Parathyroid adenoma (tissue), 2 donors: ENCODE data around the gene GDE1.

ENCODE experiments used
- H2AFZ ChIP-seq: fragments of 300-600 bp; sonication (generic); one replicate; pipeline ENCODE4 v1.7.0; 2017; ENCODE audit warnings: antibody characterized with exemption, mild to moderate bottlenecking
- H3K27ac ChIP-seq: fragments of 300-600 bp; sonication (generic); one replicate; pipeline ENCODE4 v1.7.0; 2017
- H3K27me3 ChIP-seq: fragments of 300-600 bp; sonication (generic); one replicate; pipeline ENCODE4 v1.7.0; 2017; ENCODE audit warnings: low read length; ENCODE audit not compliant: control insufficient read depth, insufficient read depth
- H3K36me3 ChIP-seq: fragments of 300-600 bp; sonication (generic); one replicate; pipeline ENCODE4 v1.7.0; 2017; ENCODE audit warnings: low read length; ENCODE audit not compliant: control insufficient read depth, insufficient read depth
- H3K4me1 ChIP-seq: fragments of 300-600 bp; sonication (generic); one replicate; pipeline ENCODE4 v1.7.0; 2017; ENCODE audit warnings: control low read depth
- H3K4me2 ChIP-seq: fragments of 300-600 bp; sonication (generic); one replicate; pipeline ENCODE4 v1.7.0; 2017; ENCODE audit warnings: low read length
- H3K4me3 ChIP-seq: fragments of 300-600 bp; sonication (generic); one replicate; pipeline ENCODE4 v1.7.0; 2017; ENCODE audit warnings: low read depth, low read length
- H3K79me2 ChIP-seq: fragments of 300-600 bp; sonication (generic); one replicate; pipeline ENCODE4 v1.7.0; 2017; ENCODE audit warnings: control low read depth
- H3K9ac ChIP-seq: fragments of 300-600 bp; sonication (generic); one replicate; pipeline ENCODE4 v1.7.0; 2017; ENCODE audit warnings: mild to moderate bottlenecking
- H3K9me3 ChIP-seq: fragments of 300-600 bp; sonication (generic); one replicate; pipeline ENCODE4 v1.7.0; 2017; ENCODE audit warnings: low read length; ENCODE audit not compliant: control insufficient read depth
- CTCF ChIP-seq: fragments of 300-600 bp; sonication (generic); IDR thresholded peaks from one replicate; pipeline ENCODE4 v1.7.0; 2017; ENCODE audit warnings: antibody characterized with exemption, mild to moderate bottlenecking
- donor health status: primary hyperparathyroidism.

The GDE1 gene

GRCh38 chr16:19468300-19468699 is 53.6 kb downstream of the GDE1 start:
- no peaks in the 10 kb centered on the region for H3K4me1 ChIP-seq
- no peaks in the 10 kb centered on the region for H3K79me2 ChIP-seq
- H3K9me3 ChIP-seq, result no peaks in the 10 kb centered on the region
- H3K27me3 ChIP-seq, result no peaks in the 10 kb centered on the region
- no peak overlapping the region for H3K4me3 ChIP-seq
- no peak overlapping the region for H2AFZ ChIP-seq
- no peak for TF ChIP-seq CTCF
- no peak overlapping the region for H3K4me2 ChIP-seq
- H3K27ac ChIP-seq, result no peak overlapping the region
- H3K9ac ChIP-seq, result no peak overlapping the region
- no peaks in the 10 kb centered on the region for H3K36me3 ChIP-seq

GRCh38 chr16:19463468-19464315 is 58.2 kb downstream of the GDE1 start:
- H3K9me3 ChIP-seq, result no peaks in the 10 kb centered on the region
- no peak for TF ChIP-seq CTCF

GRCh38 chr16:19460397-19460796 is 61.5 kb downstream of the GDE1 start:
- no peak overlapping the region for H3K27ac ChIP-seq
- no peaks in the 10 kb centered on the region for H3K4me1 ChIP-seq
- H3K27me3 ChIP-seq, result no peaks in the 10 kb centered on the region
- H3K9me3 ChIP-seq, result no peaks in the 10 kb centered on the region
- no peak overlapping the region for H2AFZ ChIP-seq
- no peaks in the 10 kb centered on the region for H3K36me3 ChIP-seq
- TF ChIP-seq CTCF, result no peak
- H3K79me2 ChIP-seq, result no peaks in the 10 kb centered on the region
- H3K4me2 ChIP-seq, result no peak overlapping the region
- H3K4me3 ChIP-seq, result no peak overlapping the region
- H3K9ac ChIP-seq, result no peak overlapping the region

More at GRCh38 chr16:19463468-19464315, 58.2 kb downstream of the GDE1 start:
- no peaks in the 10 kb centered on the region for H3K36me3 ChIP-seq
- H3K4me2 ChIP-seq, result no peak overlapping the region
- H3K4me1 ChIP-seq, result no peaks in the 10 kb centered on the region
- no peak overlapping the region for H2AFZ ChIP-seq
- no peak overlapping the region for H3K9ac ChIP-seq
- H3K27me3 ChIP-seq, result no peaks in the 10 kb centered on the region
- no peak overlapping the region for H3K4me3 ChIP-seq
- H3K27ac ChIP-seq, result no peak overlapping the region
- H3K79me2 ChIP-seq, result no peaks in the 10 kb centered on the region

GRCh38 chr16:19458722-19459379 is 63.0 kb downstream of the GDE1 start:
- no peaks in the 10 kb centered on the region for H3K36me3 ChIP-seq
- H3K27ac ChIP-seq, result no peak overlapping the region
- no peaks in the 10 kb centered on the region for H3K79me2 ChIP-seq
- no peaks in the 10 kb centered on the region for H3K4me1 ChIP-seq
- no peak overlapping the region for H3K4me2 ChIP-seq
- H3K9me3 ChIP-seq, result no peaks in the 10 kb centered on the region
- no peak overlapping the region for H3K9ac ChIP-seq
- TF ChIP-seq CTCF, result no peak
- no peaks in the 10 kb centered on the region for H3K27me3 ChIP-seq
- H3K4me3 ChIP-seq, result no peak overlapping the region
- H2AFZ ChIP-seq, result no peak overlapping the region
